ENCODE measurements around the gene ATP2C2. TPM values are rescaled to one million over a fixed set of nuclear protein-coding genes. Genes with fewer than 3 reads are reported as not detected.

Gene ATP2C2
- total and polyA plus RNA-seq, 2 of the 8 experiments (the other 6 are each of a cell fraction or from before 2014, with no cell fraction given) = 1.2 to 2.8 TPM

DNA sequence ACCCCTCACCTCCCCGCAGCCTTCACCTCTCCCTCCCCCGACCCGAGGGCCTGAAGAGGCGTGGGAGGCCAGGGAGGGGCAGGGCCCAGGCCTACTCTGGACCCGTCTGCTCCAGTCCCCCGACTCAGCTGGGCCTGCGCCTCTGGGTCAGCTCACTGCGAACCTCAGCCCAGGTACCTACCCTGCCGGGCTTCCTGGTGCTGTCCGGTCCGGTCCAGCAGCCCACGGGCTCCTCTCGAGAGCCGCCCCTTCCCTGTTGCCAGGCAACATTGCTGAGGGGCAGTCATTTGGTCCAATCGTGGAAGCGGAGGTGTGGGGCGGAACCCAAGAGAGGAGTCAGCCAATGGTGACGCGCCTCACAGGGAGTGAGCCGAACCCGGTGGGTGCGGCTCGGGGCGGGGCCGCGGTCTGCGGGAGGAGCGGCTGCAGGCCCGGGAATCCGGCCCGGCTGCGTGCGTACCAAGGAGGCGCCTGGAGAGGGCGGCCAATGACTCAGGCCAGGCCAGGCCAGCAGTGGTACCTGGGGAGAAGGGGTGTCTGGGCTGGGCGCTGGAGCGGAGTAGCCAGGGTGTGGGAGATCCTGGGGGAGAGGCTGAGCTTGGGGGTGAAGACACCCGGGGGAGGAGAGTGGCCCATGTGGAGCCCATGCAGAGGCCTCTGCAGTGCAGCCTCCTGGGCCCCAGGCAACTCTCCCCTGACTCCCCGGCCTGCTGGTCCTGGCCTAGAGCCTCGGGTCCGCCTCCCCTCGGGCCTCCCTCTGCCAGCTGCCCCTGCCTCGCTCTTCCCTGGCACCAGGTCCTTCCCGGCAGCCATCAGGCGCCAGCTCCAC, 136.3 kb downstream of the ATP2C2 start, which contains the start of gene MEAK7 (continued):
- TF ChIP-seq HDAC2 (IDR thresholded peaks at IDR 0.05; ENCODE audit: borderline replicate concordance in 1 of 2, low read depth in 2 of 2, low read length in 2 of 2) = 0 out of 4 replicates have a peak, but pooled peaks of 1 of the 2 experiments have one; percentile 38
- TF ChIP-seq BCL11A (IDR thresholded peaks at IDR 0.05; ENCODE audit: low read depth in 2 of 2, low read length in 2 of 2) = no peak
- TF ChIP-seq SUZ12 (IDR thresholded peaks at IDR 0.05; ENCODE audit: low read length) = no peak
- TF ChIP-seq RBBP5 (IDR thresholded peaks at IDR 0.05; ENCODE audit: borderline replicate concordance, low read depth, low read length) = peak; percentile 77; the same call in 1 of the 2 replicates
- TF ChIP-seq TBP (IDR thresholded peaks at IDR 0.05; ENCODE audit: low read depth, low read length) = peak; percentile 44; the same call in 1 of the 2 replicates
- no peak for TF ChIP-seq FOSL1 (IDR thresholded peaks at IDR 0.05; ENCODE audit: insufficient read depth, low read depth, low read length)
- peak; percentile 87 for TF ChIP-seq SP2 (IDR thresholded peaks at IDR 0.05; ENCODE audit: low read length)
- no peak for TF ChIP-seq CTBP2 (IDR thresholded peaks at IDR 0.05; ENCODE audit: borderline replicate concordance, insufficient read depth, insufficient read length, low read length)
- 0 out of 2 replicates have a peak, but pooled peaks have one; percentile 48 for TF ChIP-seq POLR2AphosphoS5 (IDR thresholded peaks at IDR 0.05; ENCODE audit: low read depth, low read length)
- no peak for TF ChIP-seq BRCA1 (IDR thresholded peaks at IDR 0.05; ENCODE audit: low read depth, low read length)
- TF ChIP-seq NANOG (IDR thresholded peaks at IDR 0.05; ENCODE audit: insufficient read depth, low read depth, low read length, poor library complexity, severe bottlenecking) = no peak
- TF ChIP-seq TAF7 (optimal IDR thresholded peaks at IDR 0.05; ENCODE audit: borderline replicate concordance, low read depth, low read length) = peak; percentile 65
- TF ChIP-seq HDAC6 (IDR thresholded peaks at IDR 0.05; ENCODE audit: low read depth, low read length) = no peak

Data from H1 (cell line).